HG02623 (cell line): ENCODE data around the gene GLB1L.

Experiments
- ATAC-seq: cut with Tn5 transposase; IDR thresholded peaks from one replicate; pipeline ENCODE4 v1.9.1; 2021; ENCODE audit warnings: moderate library complexity; ENCODE audit not compliant: unreplicated experiment

GLB1L gene

GRCh38 chr2:219253753-219254589 lies 8.7 kb upstream of the GLB1L start, which contains the start of gene TUBA4A:
Gene TUBA4A (minus strand): TSS chr2:219253918. CDS start chr2:219253858, 60 bp downstream.
- ATAC-seq = peak; percentile 40

GRCh38 chr2:219252900-219253752 lies 7.9 kb upstream of the GLB1L start, which contains the start of gene TUBA4B:
Gene TUBA4B (plus strand): TSS chr2:219253243. CDS start chr2:219253408, 165 bp downstream.
- ATAC-seq = peak; percentile 2

GRCh38 chr2:219252570-219252899 lies 7.3 kb upstream of the GLB1L start:
- ATAC-seq = no peak

GRCh38 chr2:219252084-219252483 lies 6.8 kb upstream of the GLB1L start:
- no peak for ATAC-seq

GRCh38 chr2:219251656-219252055 lies 6.4 kb upstream of the GLB1L start:
- ATAC-seq = no peak

- ATAC-seq = no peak
Observed at GRCh38 chr2:219250049-219250781, 5.0 kb upstream of the GLB1L start.

- ATAC-seq = peak; percentile 28
Observed at GRCh38 chr2:219249203-219249980, 4.1 kb upstream of the GLB1L start.

- ATAC-seq = no peak
Observed at GRCh38 chr2:219248845-219249202, 3.6 kb upstream of the GLB1L start.

GRCh38 chr2:219247678-219248642 lies 2.7 kb upstream of the GLB1L start:
- no peak for ATAC-seq

GRCh38 chr2:219246559-219246958 lies 1.3 kb upstream of the GLB1L start:
- no peak for ATAC-seq

GRCh38 chr2:219245899-219246230 lies 621 bp upstream of the GLB1L start:
- ATAC-seq = no peak

- ATAC-seq = no peak
Observed at GRCh38 chr2:219244789-219245147, 476 bp downstream of the GLB1L start.

GRCh38 chr2:219243291-219243761 lies 1.9 kb downstream of the GLB1L start:
- no peak for ATAC-seq

- no peak for ATAC-seq
Observed at GRCh38 chr2:219234331-219234730, 10.9 kb downstream of the GLB1L start.

- peak; percentile 1 for ATAC-seq
Observed at GRCh38 chr2:219230059-219230540, 15.1 kb downstream of the GLB1L start.

- ATAC-seq = peak; percentile 96
Observed at GRCh38 chr2:219229305-219230058, 15.8 kb downstream of the GLB1L start, which contains the start of the genes ANKZF1 and ATG9A. Gene ANKZF1 (plus strand): TSS chr2:219229806. CDS start chr2:219230258, 452 bp downstream. Gene ATG9A (minus strand): TSS chr2:219229636. CDS start chr2:219228024, 1,612 bp downstream.

GRCh38 chr2:219228911-219229304 lies 16.3 kb downstream of the GLB1L start:
- ATAC-seq = peak; percentile 9
